Esophagus mucosa (tissue), 1 donor: ENCODE data around the gene RAB40A. TPM values are rescaled to one million over a fixed set of nuclear protein-coding genes. Genes with fewer than 3 reads are reported as not detected.
"Not testable (repeated sequence)": the region's sequence is repeated elsewhere in the genome, so short reads cannot be mapped to it uniquely, and the experiment has no call there.

Experiments
- ATAC-seq: fragments of 200-7000 bp; cut with Tn5 transposase; one replicate; pipeline ENCODE4 v1.9.1; 2020
- total RNA-seq: library from RNA; stranded (reverse); gene quantifications from one replicate; pipeline ENCODE4 v1.2.4, GENCODE V29; 2023
- donor health status: DM: yes; HTN: yes; CAD: no.

The RAB40A gene
- total RNA-seq, 1 donor from 2014 or later, result 0.16 TPM

GRCh38 chrX:103520386-103520785, 1.1 kb upstream of the RAB40A start:
- ATAC-seq, result no peak

- ATAC-seq, result no peak
These were observed 718 bp downstream of the RAB40A start for GRCh38 chrX:103518571-103518970.

- ATAC-seq, result no peak
These were observed 2.0 kb downstream of the RAB40A start for GRCh38 chrX:103517246-103517645.

- ATAC-seq, result no peak
These were observed 5.7 kb downstream of the RAB40A start for GRCh38 chrX:103513476-103514108.

- no peak for ATAC-seq
These were observed 6.2 kb downstream of the RAB40A start for GRCh38 chrX:103513067-103513466.

- ATAC-seq, result no peak
These were observed 9.3 kb downstream of the RAB40A start for GRCh38 chrX:103510031-103510430.

GRCh38 chrX:103503853-103504207, 15.5 kb downstream of the RAB40A start:
- no peak for ATAC-seq

GRCh38 chrX:103503163-103503852, 16.0 kb downstream of the RAB40A start:
- ATAC-seq, result no peak

GRCh38 chrX:103498786-103499185, 20.5 kb downstream of the RAB40A start:
- no peak for ATAC-seq

- ATAC-seq, result no peak
These were observed 23.5 kb downstream of the RAB40A start for GRCh38 chrX:103495786-103496185.

GRCh38 chrX:103493578-103493977, 25.7 kb downstream of the RAB40A start:
- not testable (repeated sequence) for ATAC-seq

- ATAC-seq, result not testable (repeated sequence)
These were observed 29.6 kb downstream of the RAB40A start for GRCh38 chrX:103489733-103490132.

- no peak for ATAC-seq
These were observed 30.5 kb downstream of the RAB40A start for GRCh38 chrX:103488794-103489193.

- no peak for ATAC-seq
These were observed 31.0 kb downstream of the RAB40A start for GRCh38 chrX:103488332-103488731.

GRCh38 chrX:103483720-103484119, 35.6 kb downstream of the RAB40A start:
- no peak for ATAC-seq

GRCh38 chrX:103480526-103480925, 38.8 kb downstream of the RAB40A start:
- ATAC-seq, result no peak

GRCh38 chrX:103477496-103477895, 41.8 kb downstream of the RAB40A start:
- ATAC-seq, result no peak

- ATAC-seq, result no peak
These were observed 43.9 kb downstream of the RAB40A start for GRCh38 chrX:103475381-103475780.

GRCh38 chrX:103469977-103470376, 49.3 kb downstream of the RAB40A start:
- ATAC-seq, result not testable (repeated sequence)

GRCh38 chrX:103467887-103468286, 51.4 kb downstream of the RAB40A start:
- no peak for ATAC-seq

GRCh38 chrX:103467156-103467555, 52.1 kb downstream of the RAB40A start:
- no peak for ATAC-seq

GRCh38 chrX:103464774-103465117, 54.5 kb downstream of the RAB40A start:
- peak; percentile 91 for ATAC-seq

- peak; percentile 45 for ATAC-seq
These were observed 55.1 kb downstream of the RAB40A start for GRCh38 chrX:103464072-103464773.

GRCh38 chrX:103461156-103461555, 58.1 kb downstream of the RAB40A start:
- ATAC-seq, result no peak
